ENCODE measurements around the gene RAB6B. TPM values are rescaled to one million over a fixed set of nuclear protein-coding genes. Genes with fewer than 3 reads are reported as not detected.

The RAB6B gene
- polyA plus RNA-seq, 2 of the 4 experiments (the other 2 are of a cell fraction): 2.4 to 2.5 TPM

GRCh38 chr3:133849346-133849745 is 46.3 kb downstream of the RAB6B start (continued):
- TF ChIP-seq CEBPB (IDR thresholded peaks at IDR 0.05): no peak
- no peak for TF ChIP-seq SMC3 (IDR thresholded peaks at IDR 0.05)
- TF ChIP-seq RFX5 (IDR thresholded peaks at IDR 0.05): no peak
- TF ChIP-seq RAD21 (conservative IDR thresholded peaks at IDR 0.05 in 1 of 2, IDR thresholded peaks at IDR 0.05 in 1 of 2): no peak
- TF ChIP-seq HES2 (IDR thresholded peaks at IDR 0.05): no peak
- TF ChIP-seq MAX (IDR thresholded peaks at IDR 0.05): no peak

- Histone ChIP-seq H3K4me3 (no peak overlapping the region), H3K9me3 (no peaks in the 10 kb centered on the region), H3K4me2 (no peak overlapping the region), H3K4me1 (no peaks in the 10 kb centered on the region), H3K27ac (no peak overlapping the region)
- no peak for DNase-seq (ENCODE audit: low read depth in 1 of 2, low spot score in 1 of 2)
- WGBS (ENCODE audit: missing lambda C conversion rate): 80% methylated on average over 4 of the region's 4 CpGs
- FAIRE-seq: no peak
- ChIA-PET POLR2A (no interaction called here), CTCF (no interaction called here)
- no peak for ATAC-seq
- no peak for TF ChIP-seq NPAS2 (CRISPR knock-in tag; IDR thresholded peaks at IDR 0.05; ENCODE audit: borderline replicate concordance)
- TF ChIP-seq ZFP36 (IDR thresholded peaks at IDR 0.05; ENCODE audit: borderline replicate concordance, partially characterized antibody): no peak
Measured at GRCh38 chr3:133845127-133845526, 50.6 kb downstream of the RAB6B start.

GRCh38 chr3:133843634-133844033 is 52.0 kb downstream of the RAB6B start:
- FAIRE-seq: no peak
- DNase-seq (ENCODE audit: low read depth in 1 of 2, low spot score in 1 of 2): no peak
- no peak for TF ChIP-seq E2F6 (IDR thresholded peaks at IDR 0.05; ENCODE audit: borderline replicate concordance, low read depth)
- no peak for TF ChIP-seq RNF2 (IDR thresholded peaks at IDR 0.05; ENCODE audit: borderline replicate concordance, low read depth)
- no peak for TF ChIP-seq PHF8 (IDR thresholded peaks at IDR 0.05; ENCODE audit: borderline replicate concordance, low read depth)
- TF ChIP-seq CEBPB (IDR thresholded peaks at IDR 0.05): no peak
- TF ChIP-seq HES2 (IDR thresholded peaks at IDR 0.05): no peak
- TF ChIP-seq REST (IDR thresholded peaks at IDR 0.05): no peak
- no peak for TF ChIP-seq JUNB (IDR thresholded peaks at IDR 0.05)
- TF ChIP-seq USF2 (IDR thresholded peaks at IDR 0.05): no peak
- no peak for TF ChIP-seq PBX3 (IDR thresholded peaks at IDR 0.05)
- TF ChIP-seq KDM5A (IDR thresholded peaks at IDR 0.05): no peak
- no peak for TF ChIP-seq ZFP36 (IDR thresholded peaks at IDR 0.05; ENCODE audit: borderline replicate concordance, partially characterized antibody)
- no peak for TF ChIP-seq MYC (IDR thresholded peaks at IDR 0.05; ENCODE audit: borderline replicate concordance, low read length)
- H3K9me3 ChIP-seq: no peaks in the 10 kb centered on the region
- WGBS (ENCODE audit: missing lambda C conversion rate): 41% methylated on average over 3 of the region's 7 CpGs
- POLR2A ChIA-PET: no interaction called here
- no peak overlapping the region for H3K27ac ChIP-seq
- no peak for ATAC-seq
- H3K4me2 ChIP-seq: no peak overlapping the region
- CTCF ChIA-PET: no interaction called here
- H3K4me3 ChIP-seq: no peak overlapping the region
- no peaks in the 10 kb centered on the region for H3K4me1 ChIP-seq
